Gastrocnemius medialis (tissue), 4 donors: Measurements from ENCODE around the gene CDH23. TPM values are rescaled to one million over a fixed set of nuclear protein-coding genes. Genes with fewer than 3 reads are reported as not detected.

Source experiments
- ATAC-seq, 2 donors: fragments of 150-250 bp; one replicate each; pipeline ENCODE4 v1.9.1; 2016
- DNase-seq, 2 donors: peaks; one replicate each; pipeline ENCODE4 v3.0.0-alpha.2; 2019
- H3K27ac ChIP-seq, 4 donors: fragments of 200-600 bp; sonication (generic); 1 replicate in 1 of 4; 2 replicates in 3 of 4; pipeline ENCODE4 v1.5.1; 2016 to 2018; ENCODE audit warnings: mild to moderate bottlenecking in 2 of 4, moderate library complexity in 1 of 4
- H3K27me3 ChIP-seq, 3 donors: fragments of 200-600 bp; sonication (generic) in 2 of 3; 1 replicate in 1 of 3; 2 replicates in 2 of 3; pipeline versions ENCODE4 v1.5.1 to v1.6.0; 2016 to 2019; ENCODE audit warnings: mild to moderate bottlenecking in 1 of 3, moderate library complexity in 1 of 3
- H3K36me3 ChIP-seq, 2 donors: fragments of 200-600 bp; sonication (generic) in 1 of 2; one replicate each; pipeline ENCODE4 v1.5.1; 2017 to 2018
- H3K4me1 ChIP-seq, 2 donors: fragments of 200-600 bp; sonication (generic) in 1 of 2; one replicate each; pipeline ENCODE4 v1.5.1; 2016 to 2017; ENCODE audit warnings: mild to moderate bottlenecking in 2 of 2
- H3K4me3 ChIP-seq, 4 donors: fragments of 200-600 bp; sonication (generic) in 3 of 4; 1 replicate in 1 of 4; 2 replicates in 3 of 4; pipeline ENCODE4 v1.5.1; 2016 to 2019; ENCODE audit warnings: mild to moderate bottlenecking in 2 of 4
- H3K9me3 ChIP-seq, 3 donors: fragments of 200-600 bp; sonication (generic) in 2 of 3; 1 replicate in 1 of 3; 2 replicates in 2 of 3; pipeline ENCODE4 v1.5.1; 2016 to 2019
- POLR2A ChIP-seq, 2 donors: fragments of 450-650 bp; IDR thresholded peaks; one replicate each; pipeline ENCODE4 v1.6.1; 2017; ENCODE audit warnings: antibody characterized with exemption in 2 of 2, mild to moderate bottlenecking in 2 of 2, moderate library complexity in 2 of 2
- in situ Hi-C, 4 donors: fragments of 200-750 bp; cut with MboI; loops; one replicate each; pipeline versions ENCODE4 v1.15.0 to v1.8.0; 2017; ENCODE audit warnings: low sequenced_read_pairs in 4 of 4
- intact Hi-C: fragments of 100-400 bp; cut with DNase I; formaldehyde crosslinking; loops from one replicate; pipeline ENCODE4 v1.15.1; 2023; ENCODE audit warnings: low total_unique reads
- total RNA-seq, 4 donors: library from RNA; depleted of rRNA; stranded (reverse); fragments of >200 nt; gene quantifications; one replicate each; pipeline versions ENCODE4 v1.1.0 to v1.2.3, GENCODE V29; 2016
- TF ChIP-seq, protein P1 (sequence below), 5 experiments: fragments of 450-650 bp in 3 of 5; fragments of 200-600 bp in 2 of 5; sonication (generic) in 2 of 5; IDR thresholded peaks in 4 of 5; conservative IDR thresholded peaks in 1 of 5; 1 replicate in 4 of 5; 2 replicates in 1 of 5; pipeline ENCODE4 v1.5.1; 2016 to 2019; ENCODE audit warnings: antibody characterized with exemption in 5 of 5, mild to moderate bottlenecking in 3 of 5, moderate library complexity in 3 of 5

The CDH23 gene
- total RNA-seq, 4 donors from 2014 or later, result 0.53 to 1.8 (median 1.2) TPM

DNA sequence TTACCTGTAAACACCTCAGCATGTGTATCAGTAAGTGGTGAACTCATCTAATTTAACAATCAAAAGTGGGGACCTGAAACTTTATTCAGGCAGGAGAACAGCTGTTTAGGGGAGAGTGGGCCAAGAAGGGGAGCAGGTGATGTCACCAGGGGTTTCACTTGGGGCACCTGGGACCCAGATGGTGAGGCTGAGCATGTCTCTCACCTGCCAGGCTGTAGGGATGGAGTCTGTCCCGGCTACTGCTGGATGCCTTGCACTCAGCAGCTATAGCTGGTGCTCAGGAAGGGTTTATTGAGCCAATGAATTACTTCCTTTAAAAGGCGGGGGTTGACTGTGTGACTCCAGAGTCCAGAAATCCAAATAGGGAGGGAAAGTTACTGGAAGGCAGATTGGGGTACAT, 23.0 kb downstream of the CDH23 start:
- DNase-seq (no peak), ATAC-seq (no peak)
- no peaks in the 10 kb centered on the region for H3K36me3 ChIP-seq
- no peaks in the 10 kb centered on the region for H3K9me3 ChIP-seq
- in situ Hi-C loops, result no loop called here
- H3K4me3 ChIP-seq, result no peak overlapping the region
- no peaks in the 10 kb centered on the region for H3K4me1 ChIP-seq
- H3K27me3 ChIP-seq, result no peaks in the 10 kb centered on the region
- H3K27ac ChIP-seq, result no peak overlapping the region
- no peak for TF ChIP-seq POLR2A (IDR thresholded peaks at IDR 0.05)
- TF ChIP-seq, protein P1, sequence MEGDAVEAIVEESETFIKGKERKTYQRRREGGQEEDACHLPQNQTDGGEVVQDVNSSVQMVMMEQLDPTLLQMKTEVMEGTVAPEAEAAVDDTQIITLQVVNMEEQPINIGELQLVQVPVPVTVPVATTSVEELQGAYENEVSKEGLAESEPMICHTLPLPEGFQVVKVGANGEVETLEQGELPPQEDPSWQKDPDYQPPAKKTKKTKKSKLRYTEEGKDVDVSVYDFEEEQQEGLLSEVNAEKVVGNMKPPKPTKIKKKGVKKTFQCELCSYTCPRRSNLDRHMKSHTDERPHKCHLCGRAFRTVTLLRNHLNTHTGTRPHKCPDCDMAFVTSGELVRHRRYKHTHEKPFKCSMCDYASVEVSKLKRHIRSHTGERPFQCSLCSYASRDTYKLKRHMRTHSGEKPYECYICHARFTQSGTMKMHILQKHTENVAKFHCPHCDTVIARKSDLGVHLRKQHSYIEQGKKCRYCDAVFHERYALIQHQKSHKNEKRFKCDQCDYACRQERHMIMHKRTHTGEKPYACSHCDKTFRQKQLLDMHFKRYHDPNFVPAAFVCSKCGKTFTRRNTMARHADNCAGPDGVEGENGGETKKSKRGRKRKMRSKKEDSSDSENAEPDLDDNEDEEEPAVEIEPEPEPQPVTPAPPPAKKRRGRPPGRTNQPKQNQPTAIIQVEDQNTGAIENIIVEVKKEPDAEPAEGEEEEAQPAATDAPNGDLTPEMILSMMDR (IDR thresholded peaks at IDR 0.05 in 4 of 5, conservative IDR thresholded peaks at IDR 0.05 in 1 of 5), result no peak
- intact Hi-C loops, result no loop called here

DNA sequence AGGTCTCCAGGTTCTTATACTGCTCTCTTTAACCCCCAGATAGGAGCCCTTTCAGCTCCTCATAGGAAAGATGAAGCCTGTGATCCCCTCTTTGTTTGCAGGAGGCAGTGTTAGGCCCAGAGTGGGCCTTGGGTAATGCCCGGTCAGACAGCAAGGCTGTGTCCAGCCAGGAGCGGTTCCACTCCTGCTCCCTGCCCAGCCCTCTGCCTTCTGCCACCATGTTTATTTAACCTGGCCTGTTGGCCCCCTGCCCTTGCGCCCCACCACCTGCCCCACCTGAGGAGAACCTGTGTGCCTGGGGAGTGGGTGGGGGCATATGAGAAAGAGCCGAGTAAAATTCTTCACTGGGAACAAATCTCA, 24.3 kb downstream of the CDH23 start:
- no peak overlapping the region for H3K4me3 ChIP-seq
- H3K27ac ChIP-seq, result no peak overlapping the region
- DNase-seq (no peak), ATAC-seq (no peak)
- intact Hi-C loops (no loop called here), in situ Hi-C loops (no loop called here)
- no peaks in the 10 kb centered on the region for H3K9me3 ChIP-seq
- no peaks in the 10 kb centered on the region for H3K4me1 ChIP-seq
- H3K27me3 ChIP-seq, result no peaks in the 10 kb centered on the region
- H3K36me3 ChIP-seq, result no peaks in the 10 kb centered on the region
- TF ChIP-seq POLR2A (IDR thresholded peaks at IDR 0.05), result no peak
- TF ChIP-seq, protein P1 (IDR thresholded peaks at IDR 0.05 in 4 of 5, conservative IDR thresholded peaks at IDR 0.05 in 1 of 5), result no peak

DNA sequence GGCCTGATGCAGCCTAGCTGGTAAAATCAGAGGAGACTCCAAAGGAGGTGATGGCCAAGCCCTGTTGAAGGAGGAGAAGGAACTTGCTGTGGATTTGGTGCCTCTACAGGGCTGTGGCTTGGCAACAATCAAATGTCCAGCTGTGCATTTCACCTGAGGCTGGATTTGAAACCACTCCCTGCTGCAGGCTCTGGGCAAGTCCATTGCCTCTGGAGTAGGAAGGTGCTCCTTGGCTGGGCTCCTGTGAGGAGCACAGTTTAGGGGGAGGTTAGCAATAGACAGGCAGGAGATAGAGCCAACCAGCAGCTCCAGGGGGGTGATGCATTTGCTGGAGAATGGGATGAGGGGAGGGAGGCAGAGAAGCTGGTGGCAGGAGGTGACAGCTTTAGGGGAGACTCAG, 26.5 kb downstream of the CDH23 start:
- ATAC-seq (no peak), DNase-seq (no peak)
- intact Hi-C loops, result no loop called here

DNA sequence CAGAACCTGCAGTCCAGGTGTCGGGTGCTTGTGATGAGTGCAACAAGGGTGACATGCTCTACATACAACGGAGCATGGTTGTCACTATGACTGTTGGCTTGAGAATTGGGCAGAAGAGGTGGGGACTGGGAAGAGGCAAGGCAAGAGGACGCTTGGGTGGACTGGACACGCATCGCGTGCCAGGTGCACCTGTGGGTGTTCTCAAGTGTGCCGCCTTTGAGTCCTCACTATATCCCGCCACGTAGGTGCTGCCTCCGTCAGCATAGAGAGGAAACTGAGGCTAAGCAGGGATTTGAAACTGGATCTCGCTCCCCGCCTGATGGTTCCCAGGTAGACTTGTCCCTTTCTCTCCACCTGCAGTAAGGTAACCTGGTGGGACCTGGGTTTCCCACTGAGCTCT, 27.2 kb downstream of the CDH23 start:
- Histone ChIP-seq H3K4me3 (no peak overlapping the region), H3K4me1 (no peaks in the 10 kb centered on the region), H3K27me3 (no peaks in the 10 kb centered on the region), H3K9me3 (no peaks in the 10 kb centered on the region), H3K27ac (no peak overlapping the region), H3K36me3 (no peaks in the 10 kb centered on the region)
- ATAC-seq (no peak), DNase-seq (no peak)
- TF ChIP-seq, protein P1 (IDR thresholded peaks at IDR 0.05 in 4 of 5, conservative IDR thresholded peaks at IDR 0.05 in 1 of 5), result no peak
- no peak for TF ChIP-seq POLR2A (IDR thresholded peaks at IDR 0.05)
- intact Hi-C loops (no loop called here), in situ Hi-C loops (no loop called here)

More for the DNA sequence above, 26.5 kb downstream of the CDH23 start:
- no peaks in the 10 kb centered on the region for H3K36me3 ChIP-seq
- H3K9me3 ChIP-seq, result no peaks in the 10 kb centered on the region
- no peak overlapping the region for H3K27ac ChIP-seq
- no peak for TF ChIP-seq POLR2A (IDR thresholded peaks at IDR 0.05)
- TF ChIP-seq, protein P1 (IDR thresholded peaks at IDR 0.05 in 4 of 5, conservative IDR thresholded peaks at IDR 0.05 in 1 of 5), result no peak
- in situ Hi-C loops, result no loop called here
- H3K4me1 ChIP-seq, result no peaks in the 10 kb centered on the region
- no peaks in the 10 kb centered on the region for H3K27me3 ChIP-seq
- no peak overlapping the region for H3K4me3 ChIP-seq

DNA sequence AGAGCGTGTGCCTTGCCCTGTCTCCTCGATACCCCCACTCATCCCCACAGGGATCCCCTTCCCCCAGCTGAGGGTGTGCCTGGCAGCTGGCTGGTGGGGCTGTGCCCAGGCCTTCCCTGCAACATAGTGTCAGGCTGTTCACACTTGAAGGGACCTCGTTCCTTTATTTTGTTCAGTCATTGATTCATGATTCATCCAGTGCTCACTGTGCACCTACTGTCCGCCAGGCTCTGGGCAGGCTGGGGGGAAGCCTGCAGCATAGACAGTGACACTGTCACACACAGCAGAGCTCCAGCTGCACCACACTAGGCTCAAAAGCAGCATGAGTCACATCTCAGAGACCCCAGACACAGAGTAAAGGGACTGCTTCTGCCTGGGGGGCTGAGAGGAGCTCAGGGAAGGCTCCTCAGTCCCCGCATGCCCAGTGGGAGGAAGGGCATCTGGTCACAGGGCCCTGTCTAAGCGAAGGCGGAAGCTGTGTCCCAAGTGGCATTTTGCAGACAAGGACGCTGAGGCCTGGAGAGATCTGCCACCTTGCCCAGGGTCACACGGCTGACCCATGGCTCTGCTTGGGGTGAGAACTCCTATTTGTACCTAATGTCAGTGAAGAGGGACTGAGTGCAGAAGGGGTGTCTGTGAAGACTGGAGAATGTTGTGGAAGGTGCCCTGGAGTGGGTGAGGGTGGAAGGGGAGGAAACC, 27.9 kb downstream of the CDH23 start:
- in situ Hi-C loops (no loop called here), intact Hi-C loops (no loop called here)
- Histone ChIP-seq H3K27ac (no peak overlapping the region), H3K27me3 (no peaks in the 10 kb centered on the region), H3K4me1 (no peaks in the 10 kb centered on the region), H3K36me3 (no peaks in the 10 kb centered on the region), H3K9me3 (no peaks in the 10 kb centered on the region), H3K4me3 (no peak overlapping the region)
- ATAC-seq (no peak), DNase-seq (no peak)
- TF ChIP-seq, protein P1 (IDR thresholded peaks at IDR 0.05 in 4 of 5, conservative IDR thresholded peaks at IDR 0.05 in 1 of 5), result no peak
- no peak for TF ChIP-seq POLR2A (IDR thresholded peaks at IDR 0.05)
